CD4-positive, alpha-beta T cell treated with Interleukin-6 at 100 ng/mL for 8 hours (primary cell): Measurements from ENCODE around the gene BHLHA15.
"Not testable (repeated sequence)": the region's sequence is repeated elsewhere in the genome, so short reads cannot be mapped to it uniquely, and the experiment has no call there.

Experiments used
- DNase-seq: peaks from one replicate; pipeline ENCODE4 v3.0.0-alpha.2; 2020; ENCODE audit warnings: mixed read lengths, low spot score

BHLHA15 gene

GRCh38 chr7:98210513-98211220, 572 bp upstream of the BHLHA15 start:
- no peak for DNase-seq

- DNase-seq = no peak
Observed at GRCh38 chr7:98211676-98212531, 665 bp downstream of the BHLHA15 start.

- DNase-seq = no peak
Observed at GRCh38 chr7:98212532-98213041, 1.3 kb downstream of the BHLHA15 start.

- no peak for DNase-seq
Observed at GRCh38 chr7:98213296-98213887, 2.2 kb downstream of the BHLHA15 start.

GRCh38 chr7:98213888-98214810, 2.9 kb downstream of the BHLHA15 start:
- no peak for DNase-seq

- no peak for DNase-seq
Observed at GRCh38 chr7:98214811-98215321, 3.6 kb downstream of the BHLHA15 start.

GRCh38 chr7:98215561-98216495, 4.6 kb downstream of the BHLHA15 start:
- DNase-seq = no peak

- DNase-seq = no peak
Observed at GRCh38 chr7:98216941-98217622, 5.8 kb downstream of the BHLHA15 start.

- no peak for DNase-seq
Observed at GRCh38 chr7:98217623-98218582, 6.7 kb downstream of the BHLHA15 start.

- not testable (repeated sequence) for DNase-seq
Observed at GRCh38 chr7:98219382-98219781, 8.1 kb downstream of the BHLHA15 start.

- DNase-seq = no peak
Observed at GRCh38 chr7:98221611-98222532, 10.6 kb downstream of the BHLHA15 start.

- no peak for DNase-seq
Observed at GRCh38 chr7:98222533-98223195, 11.4 kb downstream of the BHLHA15 start.

GRCh38 chr7:98223351-98223897, 12.2 kb downstream of the BHLHA15 start:
- no peak for DNase-seq

- DNase-seq = no peak
Observed at GRCh38 chr7:98223898-98224700, 12.9 kb downstream of the BHLHA15 start.

- no peak for DNase-seq
Observed at GRCh38 chr7:98224701-98225181, 13.5 kb downstream of the BHLHA15 start.
